Type B pancreatic cell (in vitro differentiated cells): Measurements from ENCODE around the gene AGBL5. TPM values are rescaled to one million over a fixed set of nuclear protein-coding genes. Genes with fewer than 3 reads are reported as not detected.

Experiments used
- DNase-seq: peaks from one replicate; pipeline ENCODE4 v3.0.0; 2021; ENCODE audit warnings: mixed read lengths; ENCODE audit not compliant: unreplicated experiment; ENCODE audit errors: extremely low spot score
- H3K27ac Mint-ChIP-seq: 2 replicates; pipeline ENCODE4 v1.8.0; 2021; ENCODE audit warnings: mild to moderate bottlenecking, mixed read lengths
- H3K27me3 Mint-ChIP-seq: 2 replicates; pipeline ENCODE4 v1.8.0; 2021; ENCODE audit warnings: mixed read lengths
- H3K36me3 Mint-ChIP-seq: 2 replicates; pipeline ENCODE4 v1.8.0; 2021; ENCODE audit warnings: mixed read lengths
- H3K4me1 Mint-ChIP-seq: one replicate; pipeline ENCODE4 v1.8.0; 2021; ENCODE audit warnings: mixed read lengths; ENCODE audit not compliant: unreplicated experiment
- H3K4me3 Mint-ChIP-seq: 2 replicates; pipeline ENCODE4 v1.8.0; 2021; ENCODE audit warnings: mild to moderate bottlenecking, mixed read lengths
- H3K9me3 Mint-ChIP-seq: 2 replicates; pipeline ENCODE4 v1.8.0; 2021; ENCODE audit warnings: mixed read lengths
- CTCF ChIP-seq: fragments of 200-600 bp; sonication (generic); conservative IDR thresholded peaks from 2 replicates; pipeline ENCODE4 v1.5.0; 2021; ENCODE audit warnings: antibody characterized with exemption, mild to moderate bottlenecking
- total RNA-seq: library from RNA; stranded (reverse); gene quantifications from 2 replicates; pipeline ENCODE4 v1.2.1, GENCODE V29; 2021; ENCODE audit warnings: low replicate concordance

The AGBL5 gene
- total RNA-seq, 1 donor from 2014 or later: 57.3 TPM

- no peak for TF ChIP-seq CTCF
- Mint-ChIP-seq H3K4me1 (peaks cover 13% of the 10 kb centered on the region), H3K36me3 (no peaks in the 10 kb centered on the region), H3K4me3 (no peak overlapping the region), H3K27me3 (peaks cover 3% of the 10 kb centered on the region), H3K9me3 (no peaks in the 10 kb centered on the region), H3K27ac (no peak overlapping the region)
- DNase-seq: no peak
These were observed 45.9 kb downstream of the AGBL5 start for GRCh38 chr2:27097341-27097740.

- Mint-ChIP-seq H3K27ac (no peak overlapping the region), H3K9me3 (no peaks in the 10 kb centered on the region), H3K27me3 (peaks cover 8% of the 10 kb centered on the region), H3K4me1 (peaks cover 13% of the 10 kb centered on the region), H3K4me3 (no peak overlapping the region), H3K36me3 (no peaks in the 10 kb centered on the region)
- DNase-seq: no peak
- no peak for TF ChIP-seq CTCF
These were observed 48.0 kb downstream of the AGBL5 start for GRCh38 chr2:27099334-27099955.

- H3K27me3 Mint-ChIP-seq: peaks cover 9% of the 10 kb centered on the region
- DNase-seq: no peak
- no peak overlapping the region for H3K27ac Mint-ChIP-seq
- H3K4me3 Mint-ChIP-seq: no peak overlapping the region
- no peak for TF ChIP-seq CTCF
- H3K9me3 Mint-ChIP-seq: no peaks in the 10 kb centered on the region
- H3K36me3 Mint-ChIP-seq: no peaks in the 10 kb centered on the region
- H3K4me1 Mint-ChIP-seq: peaks cover 13% of the 10 kb centered on the region
These were observed 48.6 kb downstream of the AGBL5 start for GRCh38 chr2:27100036-27100435.

GRCh38 chr2:27102329-27102728 lies 50.9 kb downstream of the AGBL5 start:
- no peak overlapping the region for H3K4me3 Mint-ChIP-seq
- no peak for DNase-seq
- no peak for TF ChIP-seq CTCF
- no peaks in the 10 kb centered on the region for H3K9me3 Mint-ChIP-seq
- H3K36me3 Mint-ChIP-seq: no peaks in the 10 kb centered on the region
- peaks cover 9% of the 10 kb centered on the region for H3K27me3 Mint-ChIP-seq
- no peaks in the 10 kb centered on the region for H3K4me1 Mint-ChIP-seq
- H3K27ac Mint-ChIP-seq: no peak overlapping the region

- H3K4me1 Mint-ChIP-seq: no peaks in the 10 kb centered on the region
- H3K27ac Mint-ChIP-seq: no peak overlapping the region
- DNase-seq: no peak
- no peak for TF ChIP-seq CTCF
- no peaks in the 10 kb centered on the region for H3K36me3 Mint-ChIP-seq
- no peaks in the 10 kb centered on the region for H3K9me3 Mint-ChIP-seq
- H3K27me3 Mint-ChIP-seq: peaks cover 13% of the 10 kb centered on the region
- no peak overlapping the region for H3K4me3 Mint-ChIP-seq
These were observed 54.5 kb downstream of the AGBL5 start for GRCh38 chr2:27105981-27106380.

GRCh38 chr2:27108221-27108620 lies 56.8 kb downstream of the AGBL5 start:
- no peaks in the 10 kb centered on the region for H3K36me3 Mint-ChIP-seq
- H3K9me3 Mint-ChIP-seq: no peaks in the 10 kb centered on the region
- no peak for TF ChIP-seq CTCF
- H3K27me3 Mint-ChIP-seq: peaks cover 20% of the 10 kb centered on the region
- no peak overlapping the region for H3K4me3 Mint-ChIP-seq
- H3K4me1 Mint-ChIP-seq: no peaks in the 10 kb centered on the region
- H3K27ac Mint-ChIP-seq: no peak overlapping the region
- no peak for DNase-seq
